Putamen (tissue), 1 donor: Measurements from ENCODE around the gene ZNG1C.
"Not testable (repeated sequence)": the region's sequence is repeated elsewhere in the genome, so short reads cannot be mapped to it uniquely, and the experiment has no call there.

Experiments
- DNase-seq: peaks from one replicate; pipeline ENCODE4 v3.0.0-alpha.2; 2016; ENCODE audit warnings: low spot score

ZNG1C gene

DNA sequence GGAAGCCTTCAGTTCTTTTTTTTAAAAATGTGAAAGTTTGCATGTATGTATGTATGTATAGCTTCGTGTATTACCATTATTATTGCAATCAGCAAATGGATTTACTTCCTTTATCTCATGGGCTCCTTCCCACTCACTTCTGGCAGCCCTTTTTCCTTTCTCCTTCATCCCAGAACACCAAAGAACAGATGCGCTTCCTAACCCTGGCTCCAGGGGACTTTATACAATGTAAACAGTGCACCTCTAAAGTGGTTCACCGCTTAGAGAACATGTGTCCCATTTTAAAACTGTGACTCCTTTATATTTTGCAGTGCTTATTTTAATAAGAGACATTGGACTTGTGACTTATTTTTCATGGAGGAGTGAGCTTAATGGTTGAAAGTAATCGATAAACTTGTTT, 101.5 kb downstream of the ZNG1C start:
- not testable (repeated sequence) for DNase-seq

DNA sequence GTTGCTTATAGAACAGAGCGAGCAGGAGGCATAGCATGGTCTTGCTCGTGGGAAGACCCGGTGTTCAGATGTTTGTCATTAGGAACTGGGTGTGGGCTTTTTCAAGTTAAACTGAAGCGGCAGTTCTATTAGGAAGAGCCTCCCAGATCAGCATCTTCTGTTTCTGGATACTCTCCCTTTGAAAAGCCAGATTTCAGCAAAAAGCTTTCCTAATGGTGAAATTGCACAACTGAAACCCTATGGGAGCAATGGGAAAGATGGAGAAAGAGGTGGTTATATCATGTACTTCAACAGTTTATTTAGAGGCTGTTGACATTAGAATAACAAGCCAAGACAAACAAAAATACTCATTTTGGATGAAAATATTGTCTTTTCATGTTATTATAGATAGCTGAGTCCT, 102.2 kb downstream of the ZNG1C start:
- DNase-seq = not testable (repeated sequence)
